SK-N-SH treated with all-trans-retinoic acid at 6 μM for 48 hours (cell line): ENCODE results near the gene SLC49A3.

Experiments used
- ATAC-seq: fragments of 200-7000 bp; cut with Tn5 transposase; 3 replicates; pipeline ENCODE4 v1.9.1; 2020; ENCODE audit warnings: mild to moderate bottlenecking, moderate library complexity
- BACH2 ChIP-seq: fragments of 250-450 bp; sonication (Bioruptor Pico); IDR thresholded peaks from 2 replicates; pipeline ENCODE4 v1.9.0; 2021; ENCODE audit warnings: mild to moderate bottlenecking, borderline replicate concordance
- CSDC2 ChIP-seq: fragments of 250-450 bp; sonication (Bioruptor Pico); IDR thresholded peaks from 2 replicates; pipeline ENCODE4 v1.5.0; 2020; ENCODE audit warnings: mild to moderate bottlenecking, moderate library complexity
- ESRRG ChIP-seq: fragments of 250-450 bp; sonication (Bioruptor Pico); IDR thresholded peaks from 2 replicates; pipeline ENCODE4 v1.6.1; 2021; ENCODE audit warnings: mild to moderate bottlenecking
- ISL1 ChIP-seq: fragments of 250-450 bp; sonication (Bioruptor Pico); IDR thresholded peaks from 2 replicates; pipeline ENCODE4 v2.1.2; 2022; ENCODE audit warnings: mild to moderate bottlenecking, moderate library complexity
- OSR1 ChIP-seq: fragments of 250-450 bp; sonication (Bioruptor Pico); IDR thresholded peaks from 2 replicates; pipeline ENCODE4 v1.8.0; 2022; ENCODE audit warnings: moderate library complexity, mild to moderate bottlenecking, inconsistent platforms
- RARB ChIP-seq: fragments of 250-450 bp; sonication (Bioruptor Pico); IDR thresholded peaks from 2 replicates; pipeline ENCODE4 v1.8.0; 2021; ENCODE audit warnings: mild to moderate bottlenecking, moderate library complexity
- TCF4 ChIP-seq: fragments of 250-450 bp; sonication (Bioruptor Pico); IDR thresholded peaks from 2 replicates; pipeline ENCODE4 v1.8.0; 2021; ENCODE audit warnings: mild to moderate bottlenecking, moderate library complexity, borderline replicate concordance
- ZC3H10 ChIP-seq: fragments of 250-450 bp; sonication (Bioruptor Pico); IDR thresholded peaks from 2 replicates; pipeline ENCODE4 v1.5.1; 2021; ENCODE audit warnings: mild to moderate bottlenecking, moderate library complexity
- ZFP3 ChIP-seq: fragments of 250-450 bp; sonication (Bioruptor Pico); IDR thresholded peaks from 2 replicates; pipeline ENCODE4 v1.5.0; 2020; ENCODE audit warnings: mild to moderate bottlenecking, moderate library complexity
- ZFP30 ChIP-seq: fragments of 450-650 bp; formaldehyde crosslinking; IDR thresholded peaks from 2 replicates; pipeline ENCODE4 v1.5.0; 2022; ENCODE audit warnings: mild to moderate bottlenecking, moderate library complexity
- ZNF565 ChIP-seq: fragments of 450-650 bp; formaldehyde crosslinking; conservative IDR thresholded peaks from 2 replicates; pipeline ENCODE4 v1.5.0; 2020; ENCODE audit warnings: low read depth, mild to moderate bottlenecking, moderate library complexity
- ZNF8 ChIP-seq: fragments of 450-650 bp; formaldehyde crosslinking; IDR thresholded peaks from 2 replicates; pipeline ENCODE4 v1.5.0; 2020; ENCODE audit warnings: mild to moderate bottlenecking, moderate library complexity
- TF ChIP-seq, protein P1 (sequence below): fragments of 250-450 bp; sonication (Bioruptor Pico); IDR thresholded peaks from 2 replicates; pipeline ENCODE4 v1.8.0; 2021; ENCODE audit warnings: low read depth, mild to moderate bottlenecking, moderate library complexity, borderline replicate concordance
- TF ChIP-seq, protein P2 (sequence below): fragments of 250-450 bp; sonication (Bioruptor Pico); IDR thresholded peaks from 2 replicates; pipeline ENCODE4 v1.5.0; 2020; ENCODE audit warnings: mild to moderate bottlenecking, moderate library complexity
- TF ChIP-seq, protein P3 (sequence below): fragments of 250-450 bp; sonication (Bioruptor Pico); IDR thresholded peaks from 2 replicates; pipeline ENCODE4 v1.5.1; 2021; ENCODE audit warnings: mild to moderate bottlenecking, moderate library complexity

Gene SLC49A3

DNA sequence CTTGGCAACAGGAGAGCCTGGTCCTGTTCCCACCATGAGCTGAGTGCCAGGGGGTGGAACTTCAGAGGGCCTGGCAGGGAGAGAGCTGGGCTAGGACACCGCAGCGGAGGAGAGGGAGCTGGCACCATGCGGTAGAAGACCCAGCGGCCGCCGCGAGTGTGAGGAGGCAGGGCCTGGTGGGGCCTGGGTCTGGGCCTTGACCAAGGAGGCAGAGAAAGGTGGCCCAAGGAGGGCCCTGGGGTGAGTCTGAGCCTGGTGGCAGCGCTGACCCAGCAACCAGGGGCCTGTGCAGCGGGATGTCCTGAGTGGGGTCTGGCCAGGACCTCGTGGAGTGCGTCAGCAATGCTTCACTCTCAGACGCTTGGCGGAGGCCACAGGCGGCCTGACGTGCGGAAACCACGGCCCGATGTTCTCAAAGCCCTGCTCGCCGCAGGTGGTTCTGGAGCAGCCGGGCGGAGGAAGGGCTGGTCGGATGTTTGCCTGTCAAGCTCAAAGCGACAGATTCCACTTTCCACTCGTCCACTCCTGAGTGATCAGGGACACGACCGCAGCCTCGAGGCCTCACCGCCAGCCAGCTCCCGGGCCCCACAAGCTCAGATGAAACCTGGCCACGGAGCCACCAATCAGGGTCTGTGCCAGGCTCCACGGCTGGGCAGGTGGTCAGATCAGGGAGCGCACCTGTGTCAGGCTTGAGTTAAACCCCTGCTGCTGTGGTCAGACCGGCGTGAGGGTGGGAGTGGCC, 35.7 kb downstream of the SLC49A3 start:
- ATAC-seq: no peak
- TF ChIP-seq, protein P1, sequence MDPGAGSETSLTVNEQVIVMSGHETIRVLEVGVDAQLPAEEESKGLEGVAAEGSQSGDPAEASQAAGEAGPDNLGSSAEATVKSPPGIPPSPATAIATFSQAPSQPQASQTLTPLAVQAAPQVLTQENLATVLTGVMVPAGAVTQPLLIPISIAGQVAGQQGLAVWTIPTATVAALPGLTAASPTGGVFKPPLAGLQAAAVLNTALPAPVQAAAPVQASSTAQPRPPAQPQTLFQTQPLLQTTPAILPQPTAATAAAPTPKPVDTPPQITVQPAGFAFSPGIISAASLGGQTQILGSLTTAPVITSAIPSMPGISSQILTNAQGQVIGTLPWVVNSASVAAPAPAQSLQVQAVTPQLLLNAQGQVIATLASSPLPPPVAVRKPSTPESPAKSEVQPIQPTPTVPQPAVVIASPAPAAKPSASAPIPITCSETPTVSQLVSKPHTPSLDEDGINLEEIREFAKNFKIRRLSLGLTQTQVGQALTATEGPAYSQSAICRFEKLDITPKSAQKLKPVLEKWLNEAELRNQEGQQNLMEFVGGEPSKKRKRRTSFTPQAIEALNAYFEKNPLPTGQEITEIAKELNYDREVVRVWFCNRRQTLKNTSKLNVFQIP: no peak
- TF ChIP-seq BACH2 (CRISPR knock-in tag) (no peak), CSDC2 (no peak), ESRRG (CRISPR knock-in tag) (no peak), ZNF8 (CRISPR knock-in tag) (no peak)
- TF ChIP-seq, all 23 proteins: peak for 0

DNA sequence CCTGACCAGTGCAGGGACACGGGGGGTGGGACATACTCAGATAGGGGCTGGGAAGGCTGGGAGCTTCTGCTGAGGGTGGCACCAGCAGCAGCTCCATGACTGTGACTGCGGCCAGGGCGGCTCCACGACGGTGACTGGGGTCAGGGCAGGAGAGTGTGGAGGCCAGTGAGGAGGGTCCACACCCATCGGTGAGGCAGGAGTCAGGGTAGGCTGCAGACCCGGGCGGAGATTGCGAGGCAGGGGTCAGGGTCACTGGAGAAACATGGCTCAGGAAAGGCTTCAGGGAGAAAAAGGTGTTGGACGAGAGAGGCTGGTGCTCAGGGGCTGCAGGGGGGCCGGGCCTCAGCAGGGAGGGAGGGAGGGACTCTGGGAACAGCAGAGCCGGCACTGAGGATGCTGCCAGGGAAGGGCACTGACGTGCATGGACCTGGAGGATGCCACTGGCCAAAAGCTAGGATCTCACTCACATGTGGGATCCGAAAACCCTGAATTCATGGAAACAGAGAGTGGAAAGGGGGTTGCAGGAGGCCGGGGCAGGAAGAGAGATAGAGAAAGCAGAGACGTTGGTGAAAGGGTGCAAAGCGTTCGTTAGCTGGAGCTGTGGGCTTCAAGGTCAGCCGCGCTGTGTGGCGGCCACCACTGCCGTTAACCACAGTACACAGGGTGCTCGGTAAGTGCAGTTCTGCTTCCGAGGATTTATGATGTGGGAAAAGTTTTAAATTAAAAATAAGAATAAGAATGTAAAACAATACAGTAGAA, 36.9 kb downstream of the SLC49A3 start:
- ATAC-seq: no peak
- no peak for TF ChIP-seq RARB (CRISPR knock-in tag)
- TF ChIP-seq, protein P2, sequence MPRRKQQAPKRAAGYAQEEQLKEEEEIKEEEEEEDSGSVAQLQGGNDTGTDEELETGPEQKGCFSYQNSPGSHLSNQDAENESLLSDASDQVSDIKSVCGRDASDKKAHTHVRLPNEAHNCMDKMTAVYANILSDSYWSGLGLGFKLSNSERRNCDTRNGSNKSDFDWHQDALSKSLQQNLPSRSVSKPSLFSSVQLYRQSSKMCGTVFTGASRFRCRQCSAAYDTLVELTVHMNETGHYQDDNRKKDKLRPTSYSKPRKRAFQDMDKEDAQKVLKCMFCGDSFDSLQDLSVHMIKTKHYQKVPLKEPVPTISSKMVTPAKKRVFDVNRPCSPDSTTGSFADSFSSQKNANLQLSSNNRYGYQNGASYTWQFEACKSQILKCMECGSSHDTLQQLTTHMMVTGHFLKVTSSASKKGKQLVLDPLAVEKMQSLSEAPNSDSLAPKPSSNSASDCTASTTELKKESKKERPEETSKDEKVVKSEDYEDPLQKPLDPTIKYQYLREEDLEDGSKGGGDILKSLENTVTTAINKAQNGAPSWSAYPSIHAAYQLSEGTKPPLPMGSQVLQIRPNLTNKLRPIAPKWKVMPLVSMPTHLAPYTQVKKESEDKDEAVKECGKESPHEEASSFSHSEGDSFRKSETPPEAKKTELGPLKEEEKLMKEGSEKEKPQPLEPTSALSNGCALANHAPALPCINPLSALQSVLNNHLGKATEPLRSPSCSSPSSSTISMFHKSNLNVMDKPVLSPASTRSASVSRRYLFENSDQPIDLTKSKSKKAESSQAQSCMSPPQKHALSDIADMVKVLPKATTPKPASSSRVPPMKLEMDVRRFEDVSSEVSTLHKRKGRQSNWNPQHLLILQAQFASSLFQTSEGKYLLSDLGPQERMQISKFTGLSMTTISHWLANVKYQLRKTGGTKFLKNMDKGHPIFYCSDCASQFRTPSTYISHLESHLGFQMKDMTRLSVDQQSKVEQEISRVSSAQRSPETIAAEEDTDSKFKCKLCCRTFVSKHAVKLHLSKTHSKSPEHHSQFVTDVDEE (CRISPR knock-in tag): no peak
- TF ChIP-seq, all 23 proteins: peak for 0

- peak; percentile 16; the same call in 2 of the 3 replicates for ATAC-seq
- TF ChIP-seq TCF4 (no peak), ZNF8 (CRISPR knock-in tag) (no peak), OSR1 (CRISPR knock-in tag) (no peak), ISL1 (CRISPR knock-in tag) (no peak)
Observed at GRCh38 chr4:650951-651883, 37.7 kb downstream of the SLC49A3 start.

DNA sequence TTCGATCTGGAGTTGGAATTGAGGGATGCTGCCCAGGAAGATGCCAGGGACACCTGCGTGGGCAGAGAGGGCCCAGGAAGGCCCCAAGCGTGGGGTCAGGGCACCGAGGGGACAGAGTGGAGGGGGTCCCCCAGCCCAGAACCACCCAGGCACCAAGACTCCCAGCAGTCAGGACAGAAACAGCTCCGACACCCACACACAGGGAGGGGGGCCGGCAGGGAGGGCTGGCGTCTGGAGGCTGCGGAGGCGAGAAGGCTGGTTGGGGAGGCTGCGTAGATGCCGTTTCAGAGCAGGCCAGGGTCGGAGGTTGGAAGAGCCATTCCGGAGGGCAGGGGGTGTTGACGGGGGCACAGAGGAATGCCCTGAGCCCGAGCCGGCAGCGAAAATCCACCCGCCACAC, 38.5 kb downstream of the SLC49A3 start:
- TF ChIP-seq, protein P2 (CRISPR knock-in tag): no peak
- no peak for TF ChIP-seq OSR1 (CRISPR knock-in tag)
- TF ChIP-seq ZFP30 (CRISPR knock-in tag): no peak
- no peak for TF ChIP-seq TCF4
- TF ChIP-seq ZFP3 (CRISPR knock-in tag): no peak
- TF ChIP-seq, protein P3, sequence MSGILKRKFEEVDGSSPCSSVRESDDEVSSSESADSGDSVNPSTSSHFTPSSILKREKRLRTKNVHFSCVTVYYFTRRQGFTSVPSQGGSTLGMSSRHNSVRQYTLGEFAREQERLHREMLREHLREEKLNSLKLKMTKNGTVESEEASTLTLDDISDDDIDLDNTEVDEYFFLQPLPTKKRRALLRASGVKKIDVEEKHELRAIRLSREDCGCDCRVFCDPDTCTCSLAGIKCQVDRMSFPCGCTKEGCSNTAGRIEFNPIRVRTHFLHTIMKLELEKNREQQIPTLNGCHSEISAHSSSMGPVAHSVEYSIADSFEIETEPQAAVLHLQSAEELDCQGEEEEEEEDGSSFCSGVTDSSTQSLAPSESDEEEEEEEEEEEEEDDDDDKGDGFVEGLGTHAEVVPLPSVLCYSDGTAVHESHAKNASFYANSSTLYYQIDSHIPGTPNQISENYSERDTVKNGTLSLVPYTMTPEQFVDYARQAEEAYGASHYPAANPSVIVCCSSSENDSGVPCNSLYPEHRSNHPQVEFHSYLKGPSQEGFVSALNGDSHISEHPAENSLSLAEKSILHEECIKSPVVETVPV (CRISPR knock-in tag): no peak
- TF ChIP-seq ZNF8 (CRISPR knock-in tag): no peak
- TF ChIP-seq ZC3H10 (CRISPR knock-in tag): no peak
- TF ChIP-seq ZNF565 (CRISPR knock-in tag): no peak
- TF ChIP-seq, all 23 proteins: peak for 0
- ATAC-seq: no peak
